Keratinocyte (primary cell): ENCODE measurements around the gene KMO.

Source experiments
- CTCF ChIP-seq, 3 experiments: IDR thresholded peaks in 1 of 3; conservative IDR thresholded peaks in 1 of 3; optimal IDR thresholded peaks in 1 of 3; 2 replicates in 2 of 3; 3 replicates in 1 of 3; pipeline versions ENCODE3 to v1.5.1; 2011; ENCODE audit warnings: low read length in 3 of 3, mild to moderate bottlenecking in 3 of 3, moderate library complexity in 2 of 3, control low read depth in 1 of 3, inconsistent platforms in 1 of 3; ENCODE audit not compliant: insufficient read depth in 2 of 3; ENCODE audit errors: extremely low read depth in 1 of 3
- EZH2 ChIP-seq: IDR thresholded peaks from one replicate; pipeline ENCODE4 v1.6.1; 2012; ENCODE audit warnings: inconsistent platforms, mild to moderate bottlenecking, low read length, moderate library complexity

DNA sequence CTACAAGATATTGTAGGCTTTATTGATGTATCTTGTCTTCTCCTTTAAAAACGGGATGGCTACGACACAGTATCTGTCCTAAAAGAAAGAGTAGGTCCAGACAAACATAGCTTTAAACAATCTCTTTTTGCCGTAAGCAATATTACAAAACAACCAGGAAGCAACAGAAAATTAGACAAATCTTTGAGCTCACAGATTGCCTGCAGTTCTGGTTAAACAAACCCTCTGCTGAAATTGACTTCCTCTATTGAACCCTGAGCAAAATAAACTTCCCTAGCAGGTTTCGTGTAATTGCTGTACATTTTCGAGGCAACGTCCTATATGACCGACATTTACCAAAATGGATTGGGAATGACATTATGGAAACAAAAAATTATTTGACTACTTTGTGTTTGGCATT is 57.3 kb downstream of the KMO start:
- TF ChIP-seq CTCF (optimal IDR thresholded peaks at IDR 0.05 in 1 of 3, IDR thresholded peaks at IDR 0.05 in 1 of 3, conservative IDR thresholded peaks at IDR 0.05 in 1 of 3; ENCODE audit: extremely low read depth in 1 of 3, insufficient read depth in 2 of 3, low read length in 3 of 3) (no peak), EZH2 (no peak)
